GM21619 (cell line): ENCODE results near the gene EGFLAM.

ENCODE experiments used
- ATAC-seq: cut with Tn5 transposase; IDR thresholded peaks from one replicate; pipeline ENCODE4 v1.9.1; 2021; ENCODE audit not compliant: unreplicated experiment

Gene EGFLAM

GRCh38 chr5:38467353-38468040 lies 209.1 kb downstream of the EGFLAM start:
- ATAC-seq: no peak

DNA sequence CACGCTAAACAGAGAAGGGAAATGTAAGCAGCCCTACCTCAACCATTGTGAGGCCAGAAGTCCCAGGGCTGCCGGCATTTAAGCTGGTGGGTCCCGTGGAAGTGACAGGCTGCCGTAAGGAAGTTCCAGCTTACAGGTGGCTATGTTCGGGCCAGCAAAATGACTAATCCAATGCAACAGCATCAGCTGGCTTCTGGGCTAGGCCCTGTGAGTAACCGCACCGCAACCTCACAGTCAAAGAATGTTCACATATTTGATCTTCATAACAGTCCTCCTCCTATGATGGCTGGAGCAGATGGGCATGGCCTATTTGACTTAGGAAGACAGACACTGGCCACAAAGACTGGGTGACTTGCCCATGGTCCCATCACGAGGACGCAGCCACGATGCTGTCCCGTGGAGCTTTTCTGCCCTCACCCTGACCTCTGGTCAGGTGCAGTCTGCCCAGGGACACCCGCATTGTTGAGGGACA lies 209.9 kb downstream of the EGFLAM start:
- no peak for ATAC-seq

DNA sequence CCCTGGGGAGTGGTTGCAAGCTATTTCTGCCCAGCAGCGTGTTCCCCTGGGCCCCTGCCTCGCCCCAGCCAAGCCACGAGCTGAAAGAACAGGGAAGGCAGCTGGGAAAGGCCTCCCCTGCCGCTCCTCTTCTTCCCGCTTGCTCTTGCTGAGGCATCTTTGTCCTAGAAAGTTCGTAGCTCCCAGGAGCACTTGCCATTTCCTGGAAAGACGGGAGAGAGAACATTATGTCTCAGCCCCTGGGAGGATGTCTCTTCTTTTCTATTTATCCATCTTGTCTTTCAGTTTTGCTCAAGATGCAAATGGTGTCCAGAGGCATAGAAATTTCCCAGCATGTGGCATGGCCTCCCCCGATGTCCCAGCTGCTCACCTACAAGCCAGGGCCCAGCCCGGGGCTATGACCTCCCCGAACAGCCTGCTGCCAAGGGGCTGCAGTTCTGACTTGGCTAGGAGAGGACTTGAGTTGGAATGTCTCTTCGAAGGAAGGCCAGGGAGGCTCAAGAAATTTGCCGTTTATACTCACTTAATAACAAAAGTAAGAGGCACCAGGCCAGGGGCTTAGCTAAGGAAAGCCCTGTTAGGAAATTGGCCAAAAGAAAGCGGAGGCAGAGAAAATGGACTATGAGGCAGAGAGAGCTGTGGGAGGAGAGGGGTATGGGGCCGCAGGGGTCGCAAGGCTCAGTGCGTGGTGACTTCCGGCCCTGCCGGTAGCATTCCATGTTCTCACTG lies 210.8 kb downstream of the EGFLAM start:
- ATAC-seq: no peak

GRCh38 chr5:38469707-38470267 lies 211.4 kb downstream of the EGFLAM start:
- no peak for ATAC-seq

- ATAC-seq: no peak
Measured at GRCh38 chr5:38471709-38472108, 213.3 kb downstream of the EGFLAM start.

GRCh38 chr5:38472541-38472940 lies 214.2 kb downstream of the EGFLAM start:
- no peak for ATAC-seq

- ATAC-seq: no peak
Measured at GRCh38 chr5:38473008-38473407, 214.6 kb downstream of the EGFLAM start.

GRCh38 chr5:38478166-38478565 lies 219.8 kb downstream of the EGFLAM start:
- ATAC-seq: no peak

DNA sequence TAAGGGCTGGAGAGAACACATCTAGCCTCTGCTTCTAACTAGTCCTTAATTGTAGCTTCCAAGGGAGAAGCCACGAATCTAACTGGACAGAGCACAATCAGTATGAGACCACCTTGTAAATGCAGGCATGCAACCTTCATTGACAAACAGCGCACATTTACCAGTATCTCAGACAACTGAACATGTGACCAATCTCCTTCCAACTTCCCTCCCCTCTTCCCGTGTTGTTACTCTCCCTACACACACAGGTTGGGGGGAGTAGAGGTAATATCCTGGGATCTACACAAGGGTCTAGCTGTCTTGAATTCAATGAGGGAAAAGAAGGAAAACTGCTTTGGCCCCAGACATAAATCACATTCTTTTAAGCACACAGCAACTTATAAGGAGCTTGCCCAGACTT lies 220.5 kb downstream of the EGFLAM start:
- ATAC-seq: no peak

GRCh38 chr5:38479315-38479904 lies 221.1 kb downstream of the EGFLAM start:
- ATAC-seq: no peak

- no peak for ATAC-seq
Measured at GRCh38 chr5:38483805-38484398, 225.5 kb downstream of the EGFLAM start.

DNA sequence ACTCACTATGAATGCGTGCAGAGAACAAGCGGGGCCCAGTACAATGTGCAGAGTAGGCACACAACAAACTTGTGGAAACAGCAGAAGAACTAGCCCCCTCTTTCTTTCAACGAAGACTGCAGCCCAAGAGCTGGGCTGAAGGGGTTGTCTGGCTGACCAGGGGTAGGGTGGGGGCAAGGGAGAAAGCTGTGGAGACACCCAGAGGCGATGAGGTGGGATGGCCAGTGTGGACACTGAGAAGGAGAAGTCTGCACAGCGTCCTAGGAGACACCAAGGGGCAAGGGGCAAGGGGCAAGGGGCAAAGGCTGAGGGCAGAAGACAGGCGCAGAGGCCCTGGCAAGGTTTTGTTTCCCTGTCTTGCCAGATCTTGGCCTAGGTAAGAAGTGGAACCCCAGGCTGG lies 235.8 kb downstream of the EGFLAM start:
- ATAC-seq: no peak

GRCh38 chr5:38494763-38495162 lies 236.4 kb downstream of the EGFLAM start:
- no peak for ATAC-seq

DNA sequence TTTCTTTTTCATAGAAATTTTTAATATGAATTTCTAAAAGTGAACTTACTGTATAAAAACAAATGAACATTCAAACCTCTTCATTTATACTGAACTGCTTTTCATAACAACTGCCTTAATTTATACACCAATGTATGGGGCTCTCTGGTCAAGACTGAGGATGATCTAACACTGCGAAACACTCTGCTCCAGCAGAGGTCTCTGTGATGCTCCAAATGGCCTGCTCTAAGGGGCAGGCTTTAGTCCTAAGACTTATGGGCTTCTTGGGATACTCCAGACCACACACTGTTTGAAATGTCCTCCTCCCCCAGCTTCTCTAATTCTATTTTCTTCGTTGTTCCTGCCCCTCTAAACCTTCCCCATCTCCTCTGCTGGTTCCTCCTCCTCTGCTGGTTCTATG lies 239.6 kb downstream of the EGFLAM start:
- ATAC-seq: no peak

DNA sequence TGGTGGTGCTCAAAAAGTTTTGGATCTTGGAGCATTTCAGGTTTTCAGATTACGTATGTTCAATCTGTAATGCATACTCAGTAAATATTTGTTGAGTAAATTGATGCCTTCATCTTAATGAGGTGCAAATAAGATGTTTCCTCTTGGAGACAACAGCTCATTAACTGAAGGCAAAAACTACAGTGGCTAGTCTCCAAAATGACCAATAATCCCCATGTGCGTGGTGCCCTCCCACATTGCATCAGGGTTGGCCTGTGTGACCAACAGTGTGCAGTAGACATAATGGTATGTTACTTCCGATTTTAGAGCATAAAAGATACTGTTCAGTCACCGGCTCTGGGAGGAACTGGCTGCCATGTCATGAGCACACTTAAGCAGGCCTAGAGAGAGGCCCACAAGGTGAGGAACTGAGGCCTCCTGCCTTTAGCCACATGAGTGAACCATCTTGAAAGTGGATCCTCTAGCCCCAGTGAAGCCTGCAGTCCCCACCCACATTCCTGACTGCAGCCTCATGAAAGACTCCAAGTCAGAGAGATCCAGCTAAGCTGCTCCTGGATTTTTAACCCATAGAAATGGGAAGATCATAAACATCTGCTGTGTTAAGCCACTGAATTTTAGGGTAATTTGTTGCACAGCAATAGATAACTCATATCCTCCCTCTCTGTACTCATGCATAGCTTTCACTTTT lies 242.4 kb downstream of the EGFLAM start:
- no peak for ATAC-seq

- ATAC-seq: no peak
Measured at GRCh38 chr5:38506302-38506701, 247.9 kb downstream of the EGFLAM start.

DNA sequence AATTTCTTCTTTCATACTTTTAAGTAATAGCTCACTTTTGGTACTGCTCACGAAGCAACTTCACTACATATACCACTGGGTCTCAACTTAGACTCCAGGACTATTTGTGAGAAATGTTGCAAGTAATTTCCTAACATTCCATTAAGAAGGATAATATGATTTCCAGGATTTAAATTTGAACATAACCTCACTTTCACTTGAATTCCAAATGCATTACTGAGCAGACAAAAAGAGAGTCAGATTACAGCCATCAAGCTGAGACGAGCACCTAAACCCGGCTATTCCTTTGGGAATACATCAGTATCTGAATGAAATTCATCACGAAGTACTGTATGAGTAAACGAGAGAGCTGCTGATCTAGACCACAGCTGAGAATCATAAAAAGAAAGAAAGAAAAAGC lies 250.8 kb downstream of the EGFLAM start:
- no peak for ATAC-seq
